GM12891 (cell line): ENCODE results near the gene CX3CL1.

Source experiments
- PAX5 ChIP-seq: IDR thresholded peaks from 2 replicates; pipeline ENCODE4 v1.6.1; 2011; ENCODE audit warnings: low read length, moderate library complexity, mild to moderate bottlenecking; ENCODE audit not compliant: insufficient read depth, severe bottlenecking
- POLR2A ChIP-seq: IDR thresholded peaks from 2 replicates; pipeline ENCODE4 v1.6.1; 2011; ENCODE audit warnings: low read depth, low read length, control low read depth
- POLR2AphosphoS5 ChIP-seq: IDR thresholded peaks from 2 replicates; pipeline ENCODE4 v1.6.1; 2011; ENCODE audit warnings: low read depth, low read length, control low read depth
- SPI1 ChIP-seq: IDR thresholded peaks from 2 replicates; pipeline ENCODE4 v1.6.1; 2011; ENCODE audit warnings: low read depth, low read length, control low read depth
- TAF1 ChIP-seq: IDR thresholded peaks from 2 replicates; pipeline ENCODE4 v1.6.1; 2011; ENCODE audit warnings: low read depth, low read length, control low read depth

- TF ChIP-seq POLR2AphosphoS5 (no peak), TAF1 (no peak), POLR2A (no peak), PAX5 (no peak), SPI1 (no peak)
Observed at GRCh38 chr16:57403965-57404817, 31.9 kb downstream of the CX3CL1 start, which contains the start of gene CCL17.
